Lung microvascular endothelial cell (primary cell): Measurements from ENCODE around the gene E2F1. TPM values are rescaled to one million over a fixed set of nuclear protein-coding genes. Genes with fewer than 3 reads are reported as not detected.
A peak's percentile ranks its signal among the peaks of the same experiment; 100 is the strongest.

Source experiments
- DNase-seq, 2 donors: peaks; one replicate each; pipeline versions ENCODE4 v3.0.0 to v3.0.0-alpha.2; 2010; ENCODE audit warnings: low read depth in 2 of 2
- total RNA-seq: library from RNA; depleted of rRNA; stranded (reverse); fragments of >200 nt; gene quantifications from 2 replicates; pipeline ENCODE4 v1.2.1, GENCODE V29; 2014

The E2F1 gene, protein sequence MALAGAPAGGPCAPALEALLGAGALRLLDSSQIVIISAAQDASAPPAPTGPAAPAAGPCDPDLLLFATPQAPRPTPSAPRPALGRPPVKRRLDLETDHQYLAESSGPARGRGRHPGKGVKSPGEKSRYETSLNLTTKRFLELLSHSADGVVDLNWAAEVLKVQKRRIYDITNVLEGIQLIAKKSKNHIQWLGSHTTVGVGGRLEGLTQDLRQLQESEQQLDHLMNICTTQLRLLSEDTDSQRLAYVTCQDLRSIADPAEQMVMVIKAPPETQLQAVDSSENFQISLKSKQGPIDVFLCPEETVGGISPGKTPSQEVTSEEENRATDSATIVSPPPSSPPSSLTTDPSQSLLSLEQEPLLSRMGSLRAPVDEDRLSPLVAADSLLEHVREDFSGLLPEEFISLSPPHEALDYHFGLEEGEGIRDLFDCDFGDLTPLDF
- total RNA-seq, result 2.8 and 3.9 TPM in 2 replicates

DNA sequence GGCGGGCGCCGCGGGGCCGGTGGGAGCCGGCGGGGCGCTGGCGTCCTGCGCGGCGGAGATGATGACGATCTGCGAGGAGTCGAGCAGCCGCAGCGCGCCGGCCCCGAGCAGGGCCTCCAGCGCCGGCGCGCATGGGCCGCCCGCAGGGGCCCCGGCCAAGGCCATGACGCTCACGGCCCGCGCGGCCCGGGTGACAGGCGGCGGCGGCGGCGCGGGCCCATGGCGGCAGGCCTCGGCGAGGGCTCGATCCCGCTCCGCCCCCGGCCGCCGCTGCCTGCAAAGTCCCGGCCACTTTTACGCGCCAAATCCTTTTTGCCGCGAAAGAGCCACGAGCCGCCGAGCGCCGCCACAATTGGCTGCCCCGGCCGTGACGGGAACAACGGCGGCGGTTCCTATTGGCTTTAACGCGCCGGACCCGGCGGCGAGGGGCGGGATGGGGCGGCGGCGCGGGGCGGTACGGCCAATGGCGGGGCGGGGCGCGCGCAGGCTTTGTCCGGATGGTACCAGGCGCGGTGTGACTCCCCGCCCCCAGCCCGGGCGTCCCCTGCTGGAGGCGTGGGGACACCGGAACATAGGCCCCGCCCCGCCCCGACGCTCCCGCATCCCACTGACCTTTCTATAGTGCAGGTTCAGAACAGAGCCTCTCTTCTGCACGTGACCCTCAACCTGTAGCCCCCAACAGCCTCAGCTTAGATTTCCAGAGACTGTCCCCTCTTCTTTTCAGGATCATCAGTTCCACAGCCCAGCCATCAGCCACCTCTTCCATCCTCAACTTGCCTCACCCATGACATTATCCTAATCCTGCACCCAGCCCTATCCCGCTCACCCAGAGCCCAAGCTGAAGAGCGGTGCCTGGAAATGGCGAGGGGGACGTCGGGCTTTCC, at the start of gene E2F1:
E2F1 (minus strand) TSS at position 286 of the 884 bp plus-strand sequence; CDS start at position 165, 121 bp downstream.
- peak; percentile 94 to 95 for DNase-seq

DNA sequence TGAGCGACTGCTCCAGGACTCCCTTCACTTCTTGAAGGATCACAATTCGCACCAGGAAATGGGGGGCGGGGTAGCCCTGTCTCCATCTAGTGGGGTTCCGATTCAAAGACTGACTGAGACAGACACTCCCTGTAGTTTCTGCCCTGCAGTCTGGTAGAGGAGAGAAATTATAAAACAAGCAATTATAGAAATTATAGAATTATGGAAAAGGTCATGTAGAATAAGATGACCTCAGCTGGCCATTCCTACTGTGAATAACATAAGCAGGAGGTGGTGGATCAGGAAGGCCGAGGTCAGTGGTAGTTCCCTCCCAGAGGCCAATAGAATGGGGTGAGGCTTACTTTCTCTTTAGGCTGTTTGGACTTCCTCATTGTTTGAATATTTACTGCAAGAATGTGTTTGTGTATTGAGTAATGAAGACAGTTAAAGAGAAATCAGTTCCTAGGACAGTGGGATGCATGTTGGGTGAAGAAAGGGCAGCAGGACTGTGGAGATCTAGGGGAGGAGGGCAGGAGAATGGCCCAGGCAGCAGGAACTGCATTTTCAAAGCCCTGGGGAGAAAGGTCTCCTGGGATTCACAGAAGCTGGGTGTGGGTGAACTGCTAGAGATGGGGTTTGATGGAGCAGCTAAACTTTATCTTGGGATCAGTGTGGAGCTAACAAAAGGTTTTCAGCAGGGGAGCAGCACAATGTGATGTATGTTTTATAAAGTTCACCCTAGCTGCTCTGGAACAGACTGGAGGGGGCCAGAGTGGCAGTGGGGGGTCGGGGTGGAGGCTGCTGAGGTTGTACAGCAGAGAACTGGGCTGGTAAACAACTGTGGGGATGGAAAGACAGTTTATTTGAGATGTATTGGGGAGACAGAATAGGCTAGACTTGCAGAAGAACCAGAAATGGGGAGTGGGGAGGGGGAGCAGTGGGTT, 47.7 kb upstream of the E2F1 start:
- DNase-seq, result peak; percentile 59 to 74

DNA sequence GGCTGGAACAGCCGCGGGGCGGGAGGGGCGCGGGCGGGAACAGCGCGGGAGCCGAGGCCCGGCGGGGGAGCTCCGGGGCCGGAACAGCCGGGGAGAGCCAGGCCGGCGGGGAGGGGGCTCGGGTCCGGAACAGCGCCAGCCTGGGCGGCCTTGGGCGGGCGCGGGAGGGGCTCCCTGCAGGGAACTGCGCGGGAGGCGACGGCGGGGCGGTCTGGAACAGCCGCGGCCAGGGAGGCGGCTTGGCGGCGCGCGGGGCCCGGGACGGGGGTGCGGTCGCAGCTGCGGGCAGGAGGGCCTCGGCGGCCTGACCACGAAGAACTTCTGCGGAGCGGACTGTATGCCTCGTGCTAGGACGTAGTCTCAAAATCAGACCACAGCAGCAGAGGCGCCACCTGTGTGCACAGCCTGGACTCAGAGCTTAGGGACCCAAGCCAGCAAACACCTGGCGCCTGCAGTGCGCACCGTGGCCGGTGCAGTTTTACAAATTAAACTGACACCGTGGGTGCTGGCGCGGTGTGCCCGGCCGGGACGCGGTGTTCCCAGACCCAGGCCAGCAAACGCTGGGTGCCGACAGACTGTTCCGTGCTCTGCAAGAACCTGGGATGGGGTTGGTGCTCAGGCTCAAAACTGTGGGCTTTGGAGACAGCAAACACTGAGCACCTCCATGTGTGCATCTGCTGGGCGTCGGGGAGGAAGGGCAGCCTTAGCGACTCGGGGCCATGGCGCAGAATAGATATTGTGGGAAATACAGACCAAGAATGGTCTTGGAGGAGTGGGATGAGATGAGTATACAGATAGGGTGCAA, 46.2 kb upstream of the E2F1 start:
- DNase-seq, result no peak

DNA sequence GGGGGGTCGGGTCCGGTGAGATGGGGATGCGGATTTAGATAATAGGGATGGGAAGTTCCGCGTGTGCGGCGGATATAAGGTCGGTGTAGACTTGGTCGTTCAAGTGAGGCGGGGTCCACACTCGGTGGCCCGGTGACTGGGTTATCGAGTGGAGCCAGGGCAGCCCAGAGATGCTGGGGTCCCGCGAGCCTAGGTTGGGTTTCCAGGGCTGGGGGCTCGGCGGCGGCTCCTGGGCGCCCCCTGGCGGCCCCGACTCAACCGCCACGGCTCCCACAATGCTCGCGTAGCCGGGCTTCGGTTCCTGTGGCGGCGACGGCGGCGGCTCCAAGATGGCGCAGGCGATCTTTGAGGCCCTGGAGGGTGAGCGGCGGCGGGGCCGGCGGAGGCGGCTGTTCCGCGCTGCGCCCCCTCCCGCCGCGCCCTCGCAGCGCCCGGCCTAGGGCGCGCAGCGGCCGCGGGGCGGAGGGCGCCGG, 45.5 kb upstream of the E2F1 start, which contains the start of gene ZNF341:
ZNF341 (plus strand) TSS at position 304 of the 473 bp plus-strand sequence; CDS start at position 330, 26 bp downstream.
- peak; percentile 85 to 92 for DNase-seq

DNA sequence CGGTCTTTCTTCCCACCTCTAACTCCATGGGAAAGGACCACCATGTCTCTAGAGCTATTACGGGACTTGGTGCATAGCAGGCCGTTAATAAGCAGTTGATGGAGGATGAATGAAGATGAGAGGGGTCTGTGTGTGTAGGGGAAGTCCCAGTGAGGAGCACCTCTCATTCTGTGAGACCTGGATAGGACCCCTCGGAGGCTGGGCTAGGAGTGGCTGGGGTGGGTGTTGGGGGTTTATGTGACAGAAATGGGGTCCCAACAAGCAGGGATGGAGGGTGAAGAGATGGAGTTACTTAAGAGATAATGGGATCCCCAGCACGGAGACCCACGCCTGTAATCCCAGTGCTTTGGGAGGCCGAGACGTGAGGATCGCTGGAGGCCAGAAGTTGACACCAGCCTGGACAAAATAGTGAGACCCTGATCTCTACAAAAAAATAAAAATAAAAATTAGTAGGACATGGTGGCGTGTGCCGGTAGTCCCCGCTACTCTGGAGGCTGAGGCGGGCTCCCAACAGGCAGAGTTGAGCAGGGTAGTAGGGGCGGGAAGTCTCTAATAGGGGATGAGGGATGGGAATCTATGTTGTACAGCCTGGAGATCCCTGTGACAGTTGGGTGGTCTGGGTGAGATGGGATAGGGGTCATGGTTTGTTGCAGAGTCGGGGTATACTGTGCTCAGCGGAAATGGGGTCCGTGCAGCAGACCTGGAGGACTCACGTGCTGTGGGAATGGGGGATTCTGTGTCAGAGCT, 44.9 kb upstream of the E2F1 start:
- no peak for DNase-seq

DNA sequence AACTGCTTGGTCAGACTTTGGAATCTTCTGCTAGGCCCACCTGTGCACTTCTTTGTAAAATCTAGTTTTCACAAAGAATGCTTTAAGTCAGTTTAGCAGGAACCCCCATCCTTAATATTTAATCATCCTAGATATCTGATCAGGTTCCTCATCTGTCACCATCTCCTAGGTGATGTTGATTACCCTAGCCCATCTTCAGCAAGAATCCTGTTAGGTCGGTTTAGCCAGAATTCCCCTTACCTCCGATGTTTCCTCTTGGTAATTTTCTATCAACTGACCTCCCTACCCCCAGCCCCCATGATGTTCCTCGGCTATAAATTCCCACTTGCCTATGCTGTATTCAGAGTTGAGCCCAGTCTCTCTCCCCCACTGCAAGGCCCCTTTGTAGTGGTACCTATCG, 42.9 kb upstream of the E2F1 start:
- DNase-seq, result no peak

DNA sequence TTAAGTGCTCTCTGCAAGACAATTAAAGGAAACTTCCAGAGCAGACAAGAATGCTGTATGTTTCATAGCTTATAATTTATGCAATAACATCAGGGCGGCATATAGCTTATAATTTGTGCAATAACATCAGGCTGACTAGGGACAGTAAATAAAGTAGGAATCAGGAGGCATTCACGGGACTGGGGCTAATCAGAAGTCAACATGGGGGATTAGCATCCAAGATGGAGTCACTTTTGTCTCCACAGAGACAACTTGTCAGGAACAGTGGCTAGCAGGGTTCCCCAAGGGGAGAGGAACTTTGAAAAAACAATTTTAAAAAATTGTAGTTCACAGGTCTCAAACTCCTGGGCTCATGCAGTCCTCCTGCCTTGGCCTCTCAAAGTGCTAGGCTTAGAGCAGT, 42.3 kb upstream of the E2F1 start:
- DNase-seq, result no peak

DNA sequence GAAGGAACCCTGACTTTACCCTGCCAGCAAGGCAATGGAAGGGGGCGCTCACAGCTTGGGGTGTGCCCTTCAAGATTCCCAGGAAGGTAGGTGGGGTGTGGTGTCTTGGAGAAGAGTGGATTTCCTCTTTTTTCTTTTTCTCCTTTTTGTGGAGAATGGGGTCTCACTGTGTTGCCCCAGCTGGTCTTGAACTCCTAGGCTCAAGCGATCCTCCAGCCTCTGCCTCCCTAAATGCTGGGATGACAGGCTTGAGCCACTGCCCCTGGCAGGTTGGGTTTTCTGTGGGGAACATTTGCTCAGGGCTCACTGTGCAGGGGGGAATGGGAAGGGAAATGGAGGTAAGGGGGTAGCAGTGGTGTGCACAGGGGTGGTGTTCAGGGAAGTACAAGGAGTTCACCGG, 41.6 kb upstream of the E2F1 start:
- no peak for DNase-seq

DNA sequence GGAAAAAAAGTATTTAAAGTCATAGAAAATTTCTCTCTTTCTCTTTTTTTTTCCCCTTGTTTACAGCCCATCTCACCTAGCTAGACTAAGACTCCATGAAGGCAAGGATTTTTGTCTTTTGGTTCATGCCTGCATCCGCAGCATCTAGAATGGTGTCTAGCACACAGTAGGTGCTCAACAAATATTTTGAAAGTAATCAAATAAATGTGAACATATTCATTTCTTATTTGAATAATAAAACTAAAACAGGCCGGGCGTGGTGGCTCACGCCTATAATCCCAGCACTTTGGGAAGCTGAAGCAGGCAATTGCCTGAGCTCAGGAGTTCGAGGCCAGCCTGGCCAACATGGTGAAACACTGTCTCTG, 40.9 kb upstream of the E2F1 start:
- no peak for DNase-seq

DNA sequence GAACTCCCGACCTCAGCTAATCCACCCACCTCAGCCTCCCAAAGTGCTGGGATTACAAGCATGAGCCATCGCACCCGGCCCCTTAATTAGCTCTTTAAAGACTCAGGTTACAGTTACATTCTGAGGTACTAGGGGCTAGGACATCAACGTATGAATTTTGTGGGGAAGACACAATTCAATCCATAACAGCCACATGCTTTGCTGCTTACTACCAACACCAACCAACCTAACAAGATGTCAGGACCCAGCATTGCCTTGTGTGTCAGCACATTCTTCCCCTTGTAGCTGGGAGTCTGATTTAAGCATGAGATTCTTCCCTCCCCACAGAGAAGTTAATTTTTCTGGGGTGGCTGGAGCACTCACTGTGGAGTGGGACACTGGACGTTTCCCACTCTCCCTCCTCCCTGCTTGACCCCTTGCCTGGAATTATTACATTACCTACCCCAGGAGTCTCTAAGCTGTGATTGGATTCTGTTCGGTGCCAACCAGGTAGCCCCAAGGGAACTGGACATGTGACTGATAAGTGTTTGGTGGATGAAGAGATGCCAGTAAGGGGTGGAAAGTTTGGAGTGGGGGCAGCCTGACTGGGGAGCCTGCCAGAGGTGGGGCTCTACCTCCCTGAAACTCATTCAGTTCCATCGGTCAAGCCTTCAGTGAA, 39.6 kb upstream of the E2F1 start:
- no peak for DNase-seq

DNA sequence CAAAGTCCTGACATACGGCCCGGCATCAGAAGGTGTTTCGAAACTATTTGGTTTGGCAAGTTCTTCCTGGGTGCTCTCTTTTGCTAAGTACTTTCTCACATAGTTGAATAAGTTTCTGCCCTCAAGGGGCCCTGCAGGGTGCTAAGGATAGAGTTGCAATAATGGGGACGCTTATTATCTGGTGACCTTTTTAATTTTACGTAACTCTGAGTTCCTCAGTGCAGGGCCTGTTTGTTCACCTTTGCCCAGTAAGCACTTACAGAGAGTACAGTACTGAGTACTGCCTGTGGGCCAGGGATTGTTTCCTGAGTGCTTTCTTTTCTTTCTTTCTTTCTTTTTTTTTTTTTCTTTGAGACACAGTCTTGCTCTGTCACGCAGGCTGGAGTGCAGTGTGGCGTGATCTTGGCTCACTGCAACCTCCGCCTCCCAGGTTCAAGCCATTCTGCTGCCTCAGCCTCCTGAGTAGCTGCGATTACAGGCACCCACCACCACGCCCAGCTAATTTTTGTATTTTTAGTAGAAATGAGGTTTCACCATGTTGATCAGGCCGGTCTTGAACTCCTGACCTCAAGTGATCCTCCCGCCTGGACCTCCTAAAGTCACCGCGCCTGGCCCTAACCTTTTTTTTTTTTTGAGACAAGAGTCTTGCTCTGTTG, 38.4 kb upstream of the E2F1 start:
- no peak for DNase-seq

DNA sequence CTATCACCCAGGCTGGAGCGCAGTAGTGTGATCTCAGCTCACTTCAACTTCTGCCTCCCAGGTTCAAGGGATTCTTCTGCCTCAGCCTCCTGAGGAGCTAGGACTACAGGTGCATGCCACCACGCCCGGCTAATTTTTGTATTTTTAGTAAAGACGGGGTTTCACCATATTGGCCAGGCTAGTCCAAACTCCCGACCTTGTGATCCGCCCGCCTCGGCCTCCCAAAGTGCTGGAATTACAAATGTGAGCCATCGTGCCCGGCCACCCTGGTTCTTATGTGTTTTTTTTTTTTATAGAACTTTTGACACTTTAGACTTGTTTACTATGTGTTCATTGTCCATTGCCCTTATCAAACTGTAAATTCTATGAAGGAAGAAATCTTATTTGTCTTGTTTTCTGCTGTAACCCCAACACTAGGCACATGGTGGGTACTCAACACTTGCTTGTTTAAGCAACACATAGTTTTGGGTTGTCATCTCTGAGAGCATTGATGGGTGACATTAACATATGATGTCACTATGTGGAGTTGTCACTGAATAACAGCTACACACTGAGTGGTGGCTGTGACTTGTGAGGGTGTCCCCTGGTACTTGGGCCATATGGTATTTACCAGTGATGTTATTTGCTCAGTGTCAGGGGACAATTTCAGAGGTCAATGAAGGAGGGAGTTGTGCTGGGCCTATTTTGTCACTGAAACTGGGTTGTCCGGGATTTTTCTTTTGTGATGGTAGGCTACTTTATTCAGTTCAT, 35.4 kb upstream of the E2F1 start:
- DNase-seq, result no peak

DNA sequence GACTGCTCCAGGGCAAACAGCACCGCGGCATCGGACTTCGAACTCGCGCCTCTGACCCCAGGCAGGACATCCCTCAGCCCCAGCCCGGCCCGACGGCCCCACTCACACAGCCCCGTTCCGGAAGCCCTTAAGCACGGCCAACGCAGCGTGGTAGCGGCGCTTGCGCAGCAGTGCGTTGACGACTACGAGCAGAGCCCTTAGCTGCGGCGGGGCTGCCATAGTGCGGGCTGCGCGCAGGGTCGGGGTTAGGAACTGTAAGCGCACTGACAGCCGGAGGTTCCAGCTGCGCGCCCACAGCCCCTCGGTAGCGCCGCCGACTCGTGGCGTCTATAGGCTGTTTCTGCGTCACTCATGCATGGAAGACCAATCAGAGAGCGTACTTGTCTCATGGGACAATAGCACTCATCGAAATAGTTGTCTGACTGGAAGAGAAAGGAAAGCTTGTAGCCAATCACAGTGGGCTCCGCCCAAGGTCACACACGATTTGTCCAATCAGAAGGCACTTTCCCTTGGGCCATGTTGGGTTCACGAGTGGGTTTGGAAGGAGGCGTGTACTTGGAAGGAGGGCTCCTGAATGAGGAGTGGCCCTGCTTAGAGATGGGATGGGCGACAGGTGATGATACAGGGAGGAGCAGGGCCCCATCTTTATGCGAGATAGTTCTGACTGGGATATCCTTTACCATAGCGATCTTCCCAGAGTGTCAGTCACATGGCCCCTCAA, 34.0 kb upstream of the E2F1 start, which contains the start of gene PXMP4:
PXMP4 (minus strand) TSS at position 322 of the 721 bp plus-strand sequence; CDS start at position 219, 103 bp downstream.
- peak; percentile 98 to 99 for DNase-seq

DNA sequence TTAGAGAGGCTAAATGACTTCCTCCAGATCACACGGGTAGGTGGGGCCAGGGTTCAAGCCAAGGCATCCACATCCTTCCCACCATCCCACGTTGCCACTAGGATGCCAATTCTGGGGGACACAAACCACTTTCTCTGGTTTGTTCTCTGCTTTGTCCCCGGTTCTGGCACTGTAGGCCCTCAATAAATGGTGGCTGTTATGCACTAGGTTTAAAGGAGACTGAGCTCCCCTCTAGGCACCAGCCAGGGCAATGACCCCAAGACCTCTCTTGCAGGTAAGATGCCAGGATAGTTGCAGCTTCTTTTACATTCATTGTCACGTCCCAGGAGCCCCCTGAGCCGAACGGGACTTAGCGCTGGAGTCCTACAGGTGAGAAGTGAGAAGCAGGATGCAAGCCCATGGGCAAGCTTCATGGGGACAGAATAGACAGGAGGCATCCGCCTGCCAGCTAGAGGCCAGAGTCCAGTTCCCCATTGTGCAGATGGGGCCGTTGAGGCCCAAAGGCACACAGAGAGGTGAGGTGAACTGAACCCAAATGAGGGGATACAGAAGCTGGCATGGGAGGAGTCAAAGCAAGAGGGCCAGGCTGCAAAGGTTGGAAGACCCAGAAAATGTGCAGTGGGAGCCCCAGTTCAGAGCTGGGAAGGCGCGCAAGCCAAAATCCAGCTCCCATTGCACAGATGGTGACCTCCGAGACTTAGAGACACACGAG, 33.2 kb upstream of the E2F1 start:
- no peak for DNase-seq

DNA sequence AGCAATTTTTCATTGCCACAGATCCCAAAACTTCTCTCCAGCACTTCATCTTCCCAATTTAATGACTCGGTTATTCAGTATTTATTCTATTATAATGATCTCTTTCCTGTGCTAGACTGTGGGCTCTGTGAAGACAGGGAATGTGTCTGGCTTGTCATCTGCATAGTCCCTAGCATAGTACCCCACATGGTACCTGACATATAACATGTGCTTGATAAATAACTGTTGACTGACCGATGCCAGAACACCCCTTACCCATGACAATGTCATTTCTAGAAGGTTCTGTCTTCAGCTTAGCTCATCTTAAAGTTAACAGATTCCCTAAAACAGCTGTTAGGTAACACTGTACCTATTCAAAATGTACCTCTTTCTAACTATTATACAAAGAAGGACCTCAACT, 30.3 kb upstream of the E2F1 start:
- no peak for DNase-seq

DNA sequence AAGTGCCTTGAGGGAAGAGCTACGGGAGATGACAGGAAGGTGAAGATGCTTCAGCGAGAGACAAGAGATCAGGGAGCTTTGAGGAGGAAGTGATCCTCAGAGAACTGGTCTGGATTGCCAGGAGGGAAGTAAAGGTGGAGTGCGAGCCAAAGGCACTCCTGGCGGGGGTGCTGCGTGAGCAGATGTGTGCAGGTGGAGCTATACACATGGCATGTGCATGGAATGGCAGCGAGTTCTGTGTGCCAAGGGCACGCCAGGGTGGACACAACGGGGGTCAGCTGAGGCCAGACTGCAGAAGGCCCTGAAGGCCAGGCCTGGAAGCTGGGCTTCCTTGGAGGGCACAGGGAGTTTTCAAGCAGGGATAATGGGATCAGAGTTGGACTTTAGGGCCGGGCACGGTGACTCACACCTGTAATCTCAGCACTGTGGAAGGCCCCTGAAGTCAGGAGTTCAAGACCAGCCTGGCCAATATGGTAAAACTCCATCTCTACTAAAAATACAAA, 27.7 kb upstream of the E2F1 start:
- DNase-seq, result no peak
